ENCODE measurements around the gene WNT3.

GRCh38 chr17:46744441-46744840, 74.1 kb downstream of the WNT3 start:
- TF ChIP-seq POLR2A (IDR thresholded peaks at IDR 0.05) (no peak), CTCF (IDR thresholded peaks at IDR 0.05) (no peak)

All from uterus (tissue), 2 donors.